Endothelial cell of umbilical vein (primary cell): ENCODE data around the gene SWAP70. TPM values are rescaled to one million over a fixed set of nuclear protein-coding genes. Genes with fewer than 3 reads are reported as not detected.

Source experiments
- BruUV-seq: library from RNA; stranded (reverse); fragments of 400-500 nt; replicated peaks from 2 replicates; lab custom pipeline; 2021; lab: Mats Ljungman, UMichigan
- CTCF ChIA-PET: fragments of 300-600, 350-600 bp; sonication (Branson Sonifier 250); formaldehyde crosslinking; loops from one replicate; lab custom pipeline; 2021; ENCODE audit warnings: antibody characterized with exemption, inconsistent platforms; lab: Charles Lee
- POLR2A ChIA-PET: fragments of 300-600, 350-600 bp; sonication (Branson Sonifier 250); formaldehyde crosslinking; loops from one replicate; lab custom pipeline; 2021; ENCODE audit warnings: antibody characterized with exemption, inconsistent platforms; lab: Charles Lee
- DNase-seq: peaks from one replicate; pipeline ENCODE4 v3.0.0-alpha.2; 2011; ENCODE audit warnings: low read depth, low spot score
- FAIRE-seq: peaks from 2 replicates; lab custom pipeline; 2011; peaks lifted over from hg19 to GRCh38; lab: Jason Lieb, UNC
- H2AFZ ChIP-seq: 2 replicates; pipeline ENCODE4 v1.6.0; 2012; ENCODE audit warnings: low read depth, low read length, control low read depth, inconsistent platforms
- H3K27ac ChIP-seq: 2 replicates; pipeline ENCODE4 v1.5.1; 2011; ENCODE audit warnings: low read depth, mild to moderate bottlenecking, control low read depth, low read length, moderate library complexity; ENCODE audit not compliant: insufficient read depth
- H3K27me3 ChIP-seq, 2 experiments: 2 replicates each; pipeline versions ENCODE4 v1.6.0 to v1.6.1; 2011; ENCODE audit warnings: low read length in 2 of 2, mixed read lengths in 1 of 2; ENCODE audit not compliant: control insufficient read depth in 2 of 2, insufficient read depth in 2 of 2
- H3K36me3 ChIP-seq, 2 experiments: 2 replicates in 1 of 2; 3 replicates in 1 of 2; pipeline ENCODE4 v1.5.1; 2011; ENCODE audit warnings: low read length in 2 of 2, mild to moderate bottlenecking in 1 of 2, moderate library complexity in 1 of 2; ENCODE audit not compliant: control insufficient read depth in 2 of 2, insufficient read depth in 2 of 2; ENCODE audit errors: extremely low read depth in 1 of 2
- H3K4me1 ChIP-seq: 3 replicates; pipeline ENCODE4 v1.5.1; 2011; ENCODE audit warnings: mild to moderate bottlenecking, low read length; ENCODE audit not compliant: control insufficient read depth, insufficient read depth; ENCODE audit errors: extremely low read depth
- H3K4me2 ChIP-seq: 2 replicates; pipeline ENCODE4 v1.6.1; 2011; ENCODE audit warnings: low read length, control low read depth, mixed read lengths; ENCODE audit not compliant: insufficient read depth
- H3K4me3 ChIP-seq, 3 experiments: fragments of 200-600 bp in 1 of 3; sonication (generic), shearing (Covaris generic) in 1 of 3; replicated peaks in 1 of 3; 2 replicates each; pipeline ENCODE4 v1.5.1; 2011 to 2016; ENCODE audit warnings: control low read depth in 3 of 3, low read length in 3 of 3, mild to moderate bottlenecking in 2 of 3, inconsistent platforms in 1 of 3, low read depth in 1 of 3, moderate library complexity in 1 of 3; ENCODE audit not compliant: insufficient read depth in 1 of 3
- H3K79me2 ChIP-seq: 2 replicates; pipeline ENCODE4 v1.6.0; 2012; ENCODE audit warnings: low read length, inconsistent platforms; ENCODE audit not compliant: control insufficient read depth, insufficient read depth
- H3K9ac ChIP-seq: replicated peaks from 2 replicates; pipeline ENCODE3; 2011; ENCODE audit warnings: low read length, control low read depth; ENCODE audit not compliant: insufficient read depth; ENCODE audit errors: extremely low read depth
- H3K9me1 ChIP-seq: replicated peaks from 3 replicates; pipeline ENCODE4 v1.6.0; 2011; ENCODE audit warnings: mild to moderate bottlenecking, low read length; ENCODE audit not compliant: control insufficient read depth, insufficient read depth; ENCODE audit errors: extremely low read depth
- H3K9me3 ChIP-seq: replicated peaks from 2 replicates; pipeline ENCODE4 v1.5.1; 2012; ENCODE audit warnings: low read length, inconsistent platforms; ENCODE audit not compliant: control insufficient read depth, insufficient read depth
- H4K20me1 ChIP-seq: replicated peaks from 2 replicates; pipeline ENCODE3; 2011; ENCODE audit warnings: mild to moderate bottlenecking, low read length; ENCODE audit not compliant: control insufficient read depth, insufficient read depth; ENCODE audit errors: extremely low read depth
- CTCF ChIP-seq, 2 donors: IDR thresholded peaks; 1 replicate in 1 of 2; 2 replicates in 1 of 2; pipeline ENCODE4 v1.5.1; 2011; ENCODE audit warnings: low read length in 2 of 2, mild to moderate bottlenecking in 2 of 2, moderate library complexity in 2 of 2, control low read depth in 1 of 2, inconsistent platforms in 1 of 2, low read depth in 1 of 2; ENCODE audit not compliant: insufficient read depth in 1 of 2; ENCODE audit errors: extremely low read depth in 1 of 2
- EZH2 ChIP-seq: IDR thresholded peaks from 2 replicates; pipeline ENCODE4 v1.6.1; 2012; ENCODE audit warnings: borderline replicate concordance, low read depth, mild to moderate bottlenecking, moderate library complexity, low read length, inconsistent platforms; ENCODE audit not compliant: severe bottlenecking
- FOS ChIP-seq: IDR thresholded peaks from 2 replicates; pipeline ENCODE4 v1.6.1; 2011; ENCODE audit warnings: mild to moderate bottlenecking, low read length, moderate library complexity, borderline replicate concordance; ENCODE audit not compliant: insufficient read depth
- GATA2 ChIP-seq: IDR thresholded peaks from 2 replicates; pipeline ENCODE4 v1.7.0; 2011; ENCODE audit warnings: low read depth, mild to moderate bottlenecking, moderate library complexity, mixed read lengths, low read length; ENCODE audit not compliant: insufficient read length, insufficient read depth
- JUN ChIP-seq: IDR thresholded peaks from 2 replicates; pipeline ENCODE4 v1.6.1; 2011; ENCODE audit warnings: borderline replicate concordance, low read depth; ENCODE audit not compliant: insufficient read length, insufficient read depth
- MAX ChIP-seq: IDR thresholded peaks from 2 replicates; pipeline ENCODE4 v1.6.1; 2011; ENCODE audit not compliant: insufficient read depth, insufficient read length
- MYC ChIP-seq: IDR thresholded peaks from one replicate; pipeline ENCODE4 v1.6.1; 2011; ENCODE audit warnings: mild to moderate bottlenecking, low read depth, low read length
- POLR2A ChIP-seq: IDR thresholded peaks from 2 replicates; pipeline ENCODE4 v1.6.1; 2012; ENCODE audit warnings: low read depth, mild to moderate bottlenecking, control low read depth, low read length
- POLR2AphosphoS5 ChIP-seq: IDR thresholded peaks from 2 replicates; pipeline ENCODE4 v1.6.1; 2012; ENCODE audit warnings: low read depth, mild to moderate bottlenecking, control low read depth, low read length, moderate library complexity; ENCODE audit not compliant: insufficient read depth
- dilution Hi-C: fragments of 300-500 bp; cut with MboI; formaldehyde crosslinking; loops from one replicate; pipeline ENCODE4 v1.15.0; 2019; ENCODE audit warnings: low sequenced_read_pairs; ENCODE audit not compliant: extremely low pct_ligation_motif_present
- intact Hi-C: fragments of 100-400 bp; cut with micrococcal nuclease; formaldehyde crosslinking; loops from one replicate; pipeline ENCODE4 v1.10.0; 2022
- polyA plus RNA-seq, 4 experiments: library from polyadenylated mRNA; depleted of rRNA in 3 of 4; stranded (reverse) in 3 of 4; unstranded in 1 of 4; fragments of >200 nt; gene quantifications; 2 replicates each; pipeline versions ENCODE4 v1.2.1 to v1.2.3, GENCODE V29; 2011 to 2012; ENCODE audit warnings: missing spikeins in 1 of 4
- total RNA-seq: library from RNA; stranded (reverse); gene quantifications from 2 replicates; pipeline ENCODE4 v1.2.3, GENCODE V29; 2021

The SWAP70 gene
- total and polyA plus RNA-seq, 2 donors (not counting 3 experiments of a cell fraction or from before 2014, with no cell fraction given) = 52.5 to 165 TPM

DNA sequence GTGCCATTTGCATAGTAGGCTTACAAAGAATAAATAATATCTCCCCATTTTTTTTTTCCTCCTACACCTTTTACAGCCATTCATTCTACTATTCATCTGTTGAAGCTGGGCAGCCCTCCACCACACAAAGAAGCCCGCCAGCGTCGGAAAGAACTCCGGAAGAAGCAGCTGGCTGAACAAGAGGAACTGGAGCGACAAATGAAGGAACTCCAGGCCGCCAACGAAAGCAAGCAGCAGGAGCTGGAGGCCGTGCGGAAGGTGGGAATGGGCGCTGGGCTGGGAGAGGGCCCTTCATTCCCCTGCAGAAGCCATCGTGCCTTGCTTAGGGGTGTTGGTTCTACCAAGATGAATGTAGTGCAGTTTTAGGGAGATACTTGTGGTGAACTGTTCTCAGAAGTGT is 68.6 kb downstream of the SWAP70 start:
- no peak for DNase-seq
- no peak overlapping the region for H3K4me3 ChIP-seq
- FAIRE-seq = no peak
- no peak overlapping the region for H3K27ac ChIP-seq
- peaks cover 55% of the 10 kb centered on the region for H3K79me2 ChIP-seq
- H3K36me3 ChIP-seq = peaks cover 21 to 32% of the 10 kb centered on the region in 2 experiments
- ChIA-PET CTCF (interaction anchor here (1.5 kb wide), 1 partner anchor 16 kb away, joined by 4 read pairs; no protein-coding TSS in a partner anchor), POLR2A (no interaction called here)
- H3K9me3 ChIP-seq = no peaks in the 10 kb centered on the region
- BruUV-seq = no TSS peak
- no peak for TF ChIP-seq JUN
- TF ChIP-seq MYC = no peak
- TF ChIP-seq FOS = no peak
- no peak for TF ChIP-seq POLR2AphosphoS5
- TF ChIP-seq EZH2 = no peak
- no peak for TF ChIP-seq MAX
- no peak for TF ChIP-seq CTCF (IDR thresholded peaks at IDR 0.05; ENCODE audit: extremely low read depth in 1 of 2, insufficient read depth in 1 of 2, low read depth in 1 of 2, low read length in 2 of 2)
- no peak for TF ChIP-seq POLR2A
- no peak for TF ChIP-seq GATA2
- no peaks in the 10 kb centered on the region for H3K27me3 ChIP-seq
- peaks cover 5% of the 10 kb centered on the region for H3K4me1 ChIP-seq
- dilution Hi-C loops = loop anchor here (25.0 kb wide), 1 partner anchor 120 kb away; no protein-coding TSS in a partner anchor
- H3K4me2 ChIP-seq = no peak overlapping the region
- no peaks in the 10 kb centered on the region for H4K20me1 ChIP-seq
- no peaks in the 10 kb centered on the region for H3K9me1 ChIP-seq
- no peak overlapping the region for H3K9ac ChIP-seq
- intact Hi-C loops = loop anchor here (5.0 kb wide), 1 partner anchor 270 kb away; the partner anchor contains the start of gene ZNF143
- H2AFZ ChIP-seq = no peak overlapping the region
